Fibroblast of skin of back (primary cell): ENCODE results near the gene TGFBI. TPM values are rescaled to one million over a fixed set of nuclear protein-coding genes. Genes with fewer than 3 reads are reported as not detected.
A peak's percentile ranks its signal among the peaks of the same experiment; 100 is the strongest.

Source experiments
- DNase-seq: peaks from one replicate; pipeline ENCODE4 v3.0.0-alpha.2; 2013
- polyA plus RNA-seq, 2 experiments: library from polyadenylated mRNA; unstranded; fragments of 120-200 nt; gene quantifications; one replicate each; pipeline ENCODE4 v1.2.1, GENCODE V29; 2013; ENCODE audit not compliant: insufficient read length in 2 of 2

Gene TGFBI
- polyA plus RNA-seq (2013, experiment 1 of 2; ENCODE audit: insufficient read length), result 4,164 TPM
- 5,504 TPM for polyA plus RNA-seq (2013, experiment 2 of 2; ENCODE audit: insufficient read length)

- DNase-seq, result peak; percentile 78
Observed at GRCh38 chr5:136028782-136029742, at the start of gene TGFBI. TGFBI (plus strand) TSS chr5:136028988; CDS start chr5:136029056, 68 bp downstream.

DNA sequence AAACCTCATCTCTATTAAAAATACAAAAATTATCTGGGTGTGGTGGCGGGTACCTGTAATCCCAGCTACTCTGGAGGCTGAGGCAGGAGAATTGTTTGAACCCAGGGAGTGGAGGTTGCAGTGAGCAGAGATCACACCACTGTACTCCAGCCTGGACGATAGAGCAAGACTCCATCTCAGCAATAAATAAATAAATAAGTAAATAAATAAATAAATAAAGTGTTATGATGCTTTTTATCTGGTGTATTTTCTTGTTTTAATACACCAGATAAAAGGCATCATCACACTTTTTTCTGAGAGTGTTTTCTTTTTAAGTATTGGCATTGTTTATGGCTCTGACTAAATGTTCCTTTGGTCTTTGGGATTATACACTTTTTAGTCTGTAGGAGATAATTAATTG is 49.8 kb upstream of the TGFBI start:
- DNase-seq, result no peak

DNA sequence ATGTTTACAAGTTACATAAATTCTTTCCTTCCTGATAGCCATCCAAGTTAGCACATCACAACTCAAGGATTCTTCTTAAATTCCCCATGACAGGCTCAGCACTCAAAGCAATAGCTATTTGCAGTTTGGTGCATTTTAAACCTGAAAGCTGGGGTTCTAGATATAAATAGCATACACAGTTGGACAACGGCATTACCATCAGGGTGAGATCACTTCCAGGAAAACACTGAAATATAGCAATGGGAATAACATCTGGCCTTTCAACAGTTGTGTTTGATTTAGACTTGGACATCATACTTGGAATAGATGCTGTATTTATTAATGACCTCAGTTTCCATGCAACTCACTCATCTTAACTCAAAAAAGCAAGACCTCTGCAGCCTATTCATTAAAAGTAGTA is 49.3 kb upstream of the TGFBI start:
- peak; percentile 86 for DNase-seq

GRCh38 chr5:135980620-135981019 is 48.2 kb upstream of the TGFBI start:
- DNase-seq, result no peak

DNA sequence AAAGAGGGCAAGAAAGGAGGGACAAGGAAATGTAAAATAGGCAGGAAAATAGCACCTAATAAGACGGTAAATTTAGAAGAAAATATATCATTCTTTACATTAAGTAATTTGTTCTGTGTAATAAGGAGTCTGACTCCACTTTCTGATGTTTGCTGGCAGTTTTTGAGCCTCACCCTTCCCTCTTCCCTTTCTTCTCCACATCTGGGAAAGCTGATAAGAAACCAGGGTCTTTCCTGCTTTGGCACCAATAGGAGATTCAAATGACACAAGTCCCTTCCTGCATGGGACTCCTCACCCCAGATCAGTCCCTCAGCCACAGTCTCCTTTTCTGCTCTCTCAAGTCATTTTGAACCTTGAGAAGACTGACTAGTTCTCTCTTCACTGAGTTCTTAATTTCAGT is 42.8 kb upstream of the TGFBI start:
- no peak for DNase-seq

GRCh38 chr5:135986401-135986800 is 42.4 kb upstream of the TGFBI start:
- DNase-seq, result no peak

DNA sequence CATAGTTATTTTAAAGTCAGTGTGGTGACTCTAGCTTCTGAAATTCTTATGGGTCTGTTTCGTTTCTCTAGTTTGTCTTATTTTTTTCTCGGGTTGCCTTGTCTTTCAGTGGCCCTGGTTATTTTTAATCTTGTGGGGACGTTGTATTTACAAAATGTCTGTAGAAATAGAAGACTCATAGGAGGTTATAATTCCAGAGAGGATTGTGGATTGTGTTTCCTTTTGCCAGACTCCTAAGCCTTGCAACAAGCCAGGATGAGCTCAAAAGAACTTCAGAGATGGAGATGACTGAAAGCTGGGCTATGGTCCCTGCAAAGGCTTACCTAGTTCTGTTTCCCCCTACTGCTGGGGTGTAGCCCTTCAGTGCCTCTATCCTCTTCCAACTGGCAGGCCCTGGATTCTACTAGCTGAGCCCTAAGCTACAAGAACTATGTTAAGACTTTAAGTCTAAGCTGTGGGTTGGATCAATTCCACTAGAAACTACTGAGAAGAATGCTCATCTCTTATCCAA is 41.8 kb upstream of the TGFBI start:
- peak; percentile 79 for DNase-seq

- DNase-seq, result no peak
Observed at GRCh38 chr5:135988546-135988945, 40.2 kb upstream of the TGFBI start.

DNA sequence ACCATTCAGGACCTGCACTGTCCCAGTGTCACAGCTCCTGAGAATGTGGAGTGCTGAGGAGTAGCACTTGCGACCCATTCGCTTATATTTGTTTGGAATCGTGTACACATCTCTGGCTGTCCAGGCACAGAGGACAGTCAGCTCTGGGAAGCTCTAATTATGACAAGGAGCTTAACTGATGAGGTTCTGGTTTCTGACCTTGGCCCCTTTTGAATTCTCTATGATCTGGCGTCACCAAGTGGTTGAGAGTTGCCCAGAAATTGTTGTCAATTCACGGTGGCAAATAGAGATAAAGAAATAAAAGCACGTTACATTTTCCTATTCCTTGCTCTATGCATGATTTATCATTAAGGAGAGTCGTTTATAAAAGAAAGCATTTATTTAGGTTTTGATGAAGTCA is 39.1 kb upstream of the TGFBI start:
- DNase-seq, result no peak

- no peak for DNase-seq
Observed at GRCh38 chr5:135990528-135991255, 38.1 kb upstream of the TGFBI start.

GRCh38 chr5:135991429-135991828 is 37.4 kb upstream of the TGFBI start:
- DNase-seq, result no peak

GRCh38 chr5:135993335-135993879 is 35.4 kb upstream of the TGFBI start:
- peak; percentile 66 for DNase-seq

DNA sequence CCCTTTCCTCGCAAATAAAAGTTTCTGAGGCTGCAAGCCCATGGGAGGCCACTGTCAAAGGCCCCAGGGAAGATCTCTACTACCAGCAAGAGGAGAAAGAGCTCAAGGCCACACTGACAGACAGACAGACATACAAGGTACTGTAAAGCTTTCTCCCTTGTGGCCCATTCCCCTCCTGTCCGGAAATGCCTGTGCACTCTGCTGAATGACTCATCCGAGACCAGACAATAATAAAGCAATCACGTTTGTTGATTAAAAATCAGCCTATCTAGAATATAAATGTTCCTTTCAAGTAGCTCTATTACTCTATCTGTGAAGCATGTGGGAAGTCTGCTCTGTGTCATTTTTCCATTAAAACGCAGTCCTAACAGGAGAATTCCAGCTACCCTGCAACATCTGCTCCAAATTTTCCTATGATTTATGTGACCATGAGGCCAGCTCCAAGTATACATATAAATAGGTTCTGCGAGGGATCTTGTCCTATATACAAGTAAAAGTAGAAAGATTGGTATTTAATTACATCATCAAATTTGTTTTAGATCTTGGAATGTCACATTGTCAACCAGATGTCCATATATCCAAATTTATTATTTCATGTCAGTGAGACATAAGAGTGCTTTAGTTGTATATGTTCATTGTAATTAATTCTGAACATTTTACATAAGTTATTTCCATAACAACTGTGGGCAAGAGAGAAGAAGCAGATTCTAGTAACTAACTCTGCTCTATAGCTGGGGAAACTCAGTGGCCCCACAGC is 34.7 kb upstream of the TGFBI start:
- DNase-seq, result peak; percentile 96

DNA sequence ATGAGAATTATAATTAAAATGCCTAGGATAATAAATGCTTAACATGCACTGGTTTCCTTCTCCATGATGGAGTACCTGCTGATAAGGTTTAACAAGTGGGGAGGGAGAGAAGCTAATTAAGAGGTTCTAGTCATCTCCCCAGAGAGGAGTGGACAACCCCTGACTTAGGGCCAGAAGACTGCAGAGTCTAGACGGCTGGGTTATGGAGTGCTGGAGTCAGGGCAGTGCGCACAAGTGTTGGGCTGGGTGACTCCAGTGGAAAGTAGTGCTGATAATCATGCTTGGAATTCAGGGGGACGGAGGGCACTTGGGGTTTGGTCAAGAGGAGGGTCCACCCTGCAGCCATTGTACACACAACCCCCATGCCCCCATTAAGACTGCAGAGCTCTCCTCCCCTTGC is 32.8 kb upstream of the TGFBI start:
- DNase-seq, result peak; percentile 48

GRCh38 chr5:135996611-135997010 is 32.2 kb upstream of the TGFBI start:
- peak; percentile 93 for DNase-seq

DNA sequence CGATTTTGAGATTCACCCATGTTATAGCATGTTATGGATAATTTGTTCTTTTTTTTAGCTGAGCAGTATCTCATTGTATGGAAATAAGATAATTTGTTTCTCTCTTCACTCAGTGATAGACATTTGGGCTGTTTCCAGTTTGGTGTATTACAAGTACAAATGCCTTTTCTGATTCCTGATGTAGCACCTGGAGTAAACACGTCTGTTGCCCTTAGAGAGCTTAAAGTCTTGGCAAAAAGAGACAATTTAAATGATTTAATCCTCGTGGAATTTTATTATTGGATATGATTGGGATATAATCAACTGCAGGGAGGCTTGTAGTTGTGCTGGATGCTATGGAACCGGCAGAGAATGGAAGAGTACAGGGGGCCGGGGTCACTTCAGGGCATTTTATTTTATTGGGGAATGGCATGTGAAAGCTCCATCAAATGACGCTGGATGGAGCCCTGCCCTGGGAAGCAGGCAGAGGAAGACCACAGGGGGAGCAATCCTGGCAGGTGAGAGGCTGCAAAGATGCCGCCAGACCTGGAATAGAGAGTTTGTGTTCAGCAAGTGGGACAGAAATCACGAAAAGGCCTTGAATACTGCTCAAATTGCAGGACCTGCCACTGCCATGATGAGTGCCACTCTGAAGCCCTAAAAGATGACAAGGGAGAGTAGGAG is 31.0 kb upstream of the TGFBI start:
- DNase-seq, result no peak

DNA sequence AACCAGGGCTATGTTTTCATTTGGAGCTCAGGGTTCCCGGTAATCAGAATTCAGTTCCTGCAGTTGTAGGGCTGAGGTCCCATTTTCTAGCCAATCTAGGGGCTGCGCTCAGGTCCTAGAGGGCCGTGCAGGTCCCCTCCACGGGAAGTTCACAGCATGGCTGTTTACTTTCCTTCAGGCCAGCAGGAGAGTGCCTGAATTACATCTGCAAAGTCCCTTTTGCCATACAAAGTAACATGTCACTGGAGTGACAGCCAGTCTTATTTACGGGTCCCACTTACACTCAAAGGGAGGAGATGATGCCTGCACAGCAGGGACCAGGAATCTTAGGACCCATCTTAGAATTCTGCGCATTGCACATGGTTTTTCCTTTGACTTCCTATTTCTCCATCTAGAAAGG is 29.9 kb upstream of the TGFBI start:
- DNase-seq, result no peak

DNA sequence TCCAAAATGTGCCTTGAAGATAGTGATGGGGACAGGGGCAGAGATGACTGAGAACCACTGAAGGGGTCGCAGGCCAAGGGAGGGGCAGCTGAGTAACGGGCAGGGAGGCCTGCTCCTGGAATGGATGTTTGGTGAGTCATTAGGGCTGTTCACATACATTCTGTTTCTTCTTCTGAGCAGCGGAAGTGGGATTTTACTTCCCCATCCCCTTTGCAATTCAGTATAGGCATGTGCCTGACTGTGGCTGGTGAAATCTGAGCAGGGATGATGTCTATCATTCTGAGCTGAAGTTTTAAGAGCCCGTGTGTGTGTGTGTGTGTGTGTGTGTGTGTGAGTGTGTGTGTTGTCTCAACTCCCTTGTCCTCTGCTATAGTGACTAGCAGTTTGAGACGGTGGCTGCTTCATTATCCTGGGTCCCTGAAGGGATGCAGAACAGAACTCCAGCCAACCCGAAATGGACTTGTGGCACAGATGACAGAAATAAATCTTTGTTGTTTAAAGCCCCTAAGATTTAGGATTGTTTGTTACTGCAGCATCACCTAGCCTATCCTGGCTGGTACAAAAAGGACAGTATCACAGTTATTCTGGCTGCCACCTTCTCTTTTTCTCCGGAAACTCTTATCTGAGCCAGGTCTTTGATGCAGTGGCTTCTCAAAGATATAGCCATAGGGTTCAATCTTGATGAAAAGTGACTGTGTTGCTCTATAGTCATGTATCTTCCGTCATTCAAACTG is 29.2 kb upstream of the TGFBI start:
- peak; percentile 99 for DNase-seq

- DNase-seq, result no peak
Observed at GRCh38 chr5:136000147-136000546, 28.6 kb upstream of the TGFBI start.

DNA sequence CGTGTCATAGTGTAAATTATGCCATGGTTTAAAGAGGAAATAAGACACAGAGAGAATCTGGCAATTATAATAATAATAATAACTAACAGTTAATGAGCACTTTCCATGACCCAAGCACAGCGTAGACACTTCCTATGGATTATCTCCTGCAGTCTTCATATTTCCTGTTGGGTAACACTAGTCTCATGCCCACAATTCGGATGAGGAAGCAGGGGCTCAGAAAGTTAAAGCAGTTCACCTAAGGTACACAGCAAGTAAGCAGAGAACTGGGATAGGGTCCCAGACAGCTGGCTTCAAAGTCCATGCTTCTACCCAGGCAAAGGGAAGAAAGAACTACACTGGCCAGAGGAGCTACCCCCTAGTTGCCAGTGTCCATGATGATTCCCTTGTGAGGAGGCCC is 27.9 kb upstream of the TGFBI start:
- no peak for DNase-seq

GRCh38 chr5:136001466-136001981 is 27.3 kb upstream of the TGFBI start:
- DNase-seq, result peak; percentile 71
